Measurements from ENCODE around the gene SEL1L3.
"Not testable (repeated sequence)": the region's sequence is repeated elsewhere in the genome, so short reads cannot be mapped to it uniquely, and the experiment has no call there.

The SEL1L3 gene

DNA sequence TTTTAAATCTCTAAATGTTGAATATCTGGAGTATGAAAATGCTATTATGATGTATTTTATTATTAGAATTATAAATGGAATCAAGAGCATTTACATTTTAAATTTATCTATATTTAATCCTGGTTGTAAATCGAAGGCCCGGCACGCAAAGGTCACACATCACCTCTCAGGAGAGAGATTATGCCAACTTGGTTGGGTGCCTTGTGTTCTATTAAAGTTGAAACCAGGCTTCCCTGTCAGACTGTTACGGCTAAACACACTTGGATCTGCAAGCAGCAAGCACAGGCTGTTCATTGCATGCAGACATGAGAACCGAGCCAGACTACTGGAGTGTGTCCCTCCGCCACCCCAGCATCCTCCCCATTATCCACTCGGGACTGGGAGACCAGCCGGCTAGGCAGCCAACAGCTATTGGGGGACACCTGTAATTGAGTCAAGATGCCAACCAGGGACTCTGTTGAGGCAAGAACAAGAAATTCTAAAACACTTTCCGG lies 16.4 kb upstream of the SEL1L3 start:
- DNase-seq = no peak

DNA sequence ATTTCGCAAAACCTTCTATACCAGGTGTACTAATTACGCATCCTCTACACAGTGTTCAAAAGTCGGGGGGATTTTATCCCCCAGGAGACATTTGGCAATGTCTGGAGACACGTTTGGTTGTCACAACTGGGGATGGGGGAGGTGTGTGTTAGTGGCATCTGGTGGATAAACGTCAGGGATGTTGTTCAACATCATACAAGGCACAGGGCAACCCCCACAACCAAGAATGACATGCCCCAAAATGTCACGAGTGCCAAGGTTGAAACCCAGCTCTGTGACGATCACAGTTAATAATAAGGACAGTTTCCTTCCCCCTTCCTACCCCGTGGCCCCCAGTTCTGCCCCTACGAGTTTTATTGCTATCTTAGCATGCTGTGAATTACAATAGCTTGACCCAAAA lies 15.9 kb upstream of the SEL1L3 start:
- no peak for DNase-seq

DNA sequence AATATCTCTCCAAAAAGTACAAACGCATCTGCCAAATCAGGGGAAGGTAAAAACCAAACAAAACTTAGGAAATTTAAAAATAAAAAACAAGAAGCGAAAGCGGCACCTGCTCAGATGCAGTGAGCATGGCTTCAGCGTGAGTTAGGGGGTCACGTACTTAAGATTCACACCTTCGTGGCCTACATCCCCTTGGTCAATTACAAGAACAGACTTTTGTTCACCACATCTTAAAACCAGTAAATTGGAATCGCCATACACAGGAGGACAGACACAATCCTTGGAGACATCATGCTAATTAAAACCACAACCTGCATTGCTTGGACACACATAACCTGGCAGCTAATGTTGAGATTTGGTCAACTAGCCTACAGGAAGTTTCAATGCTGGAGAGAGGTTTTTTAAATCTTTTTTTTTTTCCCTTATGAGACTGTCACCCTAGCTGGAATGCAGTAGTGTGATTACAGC lies 12.5 kb upstream of the SEL1L3 start:
- no peak for DNase-seq

DNA sequence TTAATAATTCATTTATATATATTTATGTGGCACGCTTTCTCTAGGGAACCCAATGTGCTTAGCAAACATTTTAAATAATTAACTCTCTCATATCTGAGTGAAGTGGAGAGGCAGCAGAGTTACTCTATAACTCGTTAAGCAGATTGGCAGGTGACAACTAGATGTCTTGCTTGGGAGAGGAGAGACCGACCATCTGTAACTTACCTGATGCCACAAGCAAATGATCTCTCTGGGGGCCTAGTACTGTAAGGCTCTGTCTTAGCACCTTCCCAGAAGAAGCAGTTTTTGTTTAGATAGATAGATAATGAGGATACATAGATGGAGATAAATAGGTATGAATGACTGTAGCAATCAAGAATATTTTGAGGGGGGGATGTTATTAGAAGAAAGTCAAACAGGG lies 11.9 kb upstream of the SEL1L3 start:
- no peak for DNase-seq

DNA sequence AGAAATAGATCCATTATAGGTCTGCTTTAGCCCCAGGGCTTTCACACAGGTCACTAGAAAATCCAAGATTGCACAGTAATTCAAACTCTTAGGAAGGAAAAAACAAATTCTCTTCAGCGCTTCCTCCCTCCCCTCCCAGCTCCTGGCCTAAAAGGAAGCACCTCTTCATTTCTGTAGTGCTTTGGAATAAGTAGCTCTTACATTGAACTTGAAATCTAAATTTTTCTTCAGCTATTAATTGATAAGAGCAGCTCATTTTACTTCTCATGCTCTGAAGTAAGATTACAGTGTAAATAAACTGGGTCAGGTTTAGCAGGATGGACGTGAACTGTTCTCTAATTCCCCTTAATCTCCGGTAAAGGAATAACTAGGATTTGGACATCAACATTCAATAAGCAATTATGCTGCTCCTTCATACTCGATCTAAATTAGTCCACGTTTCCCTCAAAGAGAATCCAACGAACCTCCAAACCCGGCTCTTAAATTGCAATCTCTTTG lies 10.9 kb upstream of the SEL1L3 start:
- no peak for DNase-seq

DNA sequence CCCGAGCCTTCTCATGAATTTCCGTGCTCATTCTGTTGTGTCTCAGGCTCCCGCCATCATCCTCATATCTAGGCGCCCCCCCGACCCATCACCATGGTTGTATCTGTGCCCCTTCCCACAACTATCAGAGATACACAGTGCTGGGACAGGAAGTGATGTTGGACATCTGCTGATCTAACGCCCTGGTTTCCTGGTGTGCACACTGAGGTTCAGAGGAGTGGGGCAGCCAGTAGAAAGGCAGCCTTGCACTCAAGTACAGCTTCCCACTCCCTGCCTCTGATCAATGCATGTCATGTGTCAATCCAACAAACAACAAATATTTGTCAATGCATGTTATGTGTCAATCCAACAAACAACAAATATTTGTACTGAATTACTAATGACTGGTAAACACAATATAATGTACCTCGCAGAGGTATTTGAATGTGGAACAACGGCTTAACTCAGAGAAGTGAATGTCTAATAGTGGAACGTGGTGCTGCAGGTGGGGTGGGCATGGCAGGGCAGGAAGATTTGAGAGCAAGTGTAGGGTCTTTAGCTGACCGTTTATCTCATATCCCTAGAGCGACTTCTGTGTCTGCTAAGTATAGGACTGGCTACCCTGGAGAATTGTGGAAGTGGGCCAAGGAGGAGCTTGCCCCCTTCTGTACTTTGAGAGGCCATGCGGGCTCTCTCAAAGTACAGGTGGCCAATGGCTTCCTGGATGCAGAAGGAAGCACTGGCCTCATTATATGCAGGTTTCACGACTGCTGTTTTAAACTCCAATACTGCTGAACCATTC lies 10.3 kb upstream of the SEL1L3 start:
- no peak for DNase-seq

DNA sequence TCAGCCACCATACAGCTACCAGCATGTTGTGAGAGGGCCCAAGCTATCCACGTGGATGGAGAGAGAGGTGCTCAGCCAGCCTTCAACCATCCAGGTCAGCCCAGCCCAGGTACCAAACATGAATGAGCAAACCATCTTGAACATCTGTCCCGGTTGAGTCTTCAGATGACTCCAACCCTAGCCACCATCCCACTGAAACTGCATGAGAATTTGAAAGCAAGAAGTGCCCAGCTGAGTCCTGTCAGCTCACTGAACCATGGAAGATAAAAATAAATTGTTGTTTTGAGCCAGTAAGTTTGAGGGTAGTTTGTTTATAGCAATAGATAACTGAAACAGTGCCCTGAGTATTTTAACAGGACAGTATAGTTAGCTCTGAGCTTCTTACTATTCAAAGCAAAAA lies 7.3 kb upstream of the SEL1L3 start:
- no peak for DNase-seq

DNA sequence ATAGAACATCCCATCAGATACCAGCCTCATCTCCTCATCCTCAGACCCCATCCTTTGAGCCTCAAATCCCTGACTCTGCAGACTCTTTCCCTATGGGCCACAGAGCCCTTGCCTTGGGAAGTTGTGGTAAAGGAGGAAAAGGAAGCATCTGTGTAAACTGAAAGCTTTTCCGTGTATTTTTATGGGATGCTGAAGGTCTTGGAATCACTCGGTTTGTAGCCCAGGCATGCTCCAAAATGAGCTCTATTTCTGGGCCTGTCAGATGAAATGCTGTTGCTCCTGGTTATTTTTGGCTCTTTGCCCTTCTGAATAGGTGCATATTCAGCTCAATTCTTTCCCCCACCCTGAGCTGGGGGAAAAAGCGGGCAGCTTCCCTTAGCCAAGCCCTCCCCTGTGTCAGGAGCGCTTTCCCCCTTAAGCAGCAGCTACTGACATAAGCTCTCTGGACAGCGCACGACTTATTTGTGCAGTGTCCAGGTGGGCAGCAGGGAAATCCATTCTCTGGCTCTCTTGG lies 5.0 kb upstream of the SEL1L3 start:
- no peak for DNase-seq

DNA sequence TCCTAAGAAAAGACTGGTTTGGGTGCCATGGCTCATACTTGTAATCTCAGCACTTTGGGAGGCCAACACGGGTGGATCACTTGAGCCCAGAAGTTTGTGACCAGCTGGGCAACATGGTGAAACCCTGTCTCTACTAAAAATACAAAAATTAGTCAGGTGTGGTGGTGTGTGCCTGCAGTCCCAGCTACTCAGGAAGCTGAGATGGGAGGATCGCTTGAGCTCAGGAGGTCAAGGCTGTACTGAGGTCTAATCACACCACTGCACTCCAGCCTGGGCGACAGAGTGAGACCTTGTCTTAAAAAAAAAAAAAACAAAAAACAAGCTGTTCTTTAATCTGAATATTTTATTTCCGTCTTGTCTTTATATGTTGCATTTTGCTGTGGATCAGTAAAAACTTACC lies 3.6 kb upstream of the SEL1L3 start:
- not testable (repeated sequence) for DNase-seq

DNA sequence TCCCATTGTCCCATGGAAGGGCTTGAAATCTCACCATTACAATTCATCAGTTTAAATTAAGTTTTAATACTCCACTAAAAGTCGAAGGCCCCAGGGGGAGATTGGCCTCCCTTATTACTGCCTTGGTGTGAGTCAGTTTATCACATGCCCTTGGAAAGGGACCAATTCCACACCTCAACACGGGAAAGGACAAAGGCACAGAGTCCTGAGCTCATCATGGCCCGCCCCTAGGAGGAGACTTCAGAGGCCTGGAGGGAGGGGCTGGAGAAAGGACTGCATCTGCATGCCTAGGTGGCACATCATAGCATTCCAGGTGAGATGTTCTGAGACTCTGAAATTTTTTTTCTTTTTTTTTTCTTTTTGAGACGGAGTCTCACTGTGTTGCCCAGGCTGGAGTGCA lies 2.8 kb upstream of the SEL1L3 start:
- no peak for DNase-seq

DNA sequence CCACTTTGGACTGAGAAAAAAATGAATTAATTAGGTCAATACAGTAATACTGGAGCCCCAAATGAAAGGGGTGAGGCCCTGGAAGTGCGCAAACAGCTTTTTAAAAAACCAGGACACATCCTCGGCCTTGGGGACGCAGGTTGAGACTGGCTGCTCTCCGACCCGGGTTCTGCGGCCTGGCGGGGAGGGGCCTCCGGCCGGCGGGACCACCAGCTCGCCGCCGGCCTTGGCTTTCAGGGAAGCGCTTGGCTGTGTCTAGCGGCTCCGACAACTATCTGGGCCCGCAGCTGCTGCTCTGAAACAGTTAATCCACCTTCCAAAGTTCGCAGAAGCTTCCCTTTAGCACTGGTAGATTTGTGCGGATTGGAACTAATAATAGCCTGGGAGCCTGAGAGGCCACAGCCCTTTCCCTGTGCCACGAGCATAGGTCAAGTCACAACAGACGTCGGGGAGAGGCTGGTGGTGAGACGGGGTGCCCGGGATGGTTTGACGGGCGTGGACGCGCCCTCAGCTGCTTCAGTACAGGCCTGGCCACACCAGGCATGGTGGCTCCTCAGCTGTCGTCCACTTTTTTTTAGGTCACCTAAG lies 1.1 kb upstream of the SEL1L3 start:
- DNase-seq = no peak

DNA sequence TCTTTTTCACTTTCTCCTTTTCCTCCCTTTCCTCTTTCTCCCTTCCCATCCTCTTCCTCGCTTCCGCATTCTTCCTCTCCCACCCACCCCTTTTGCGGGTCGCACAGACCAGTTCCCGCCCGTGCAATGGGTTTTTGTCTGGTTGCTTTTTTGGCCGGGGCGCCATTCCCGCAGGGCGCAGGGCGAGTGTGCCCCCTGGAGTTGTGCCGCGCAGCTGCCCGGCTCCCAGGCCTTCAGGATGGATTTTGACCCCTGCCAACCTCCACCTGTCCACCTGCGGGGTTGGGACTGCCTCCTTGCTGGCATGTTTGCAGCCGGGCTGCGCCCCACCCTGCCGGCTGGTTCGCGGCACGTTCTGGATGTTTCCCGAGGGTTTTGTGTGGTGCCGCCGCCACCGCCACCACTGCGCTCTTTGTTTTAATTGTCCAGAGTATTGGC lies 578 bp upstream of the SEL1L3 start:
- DNase-seq = no peak

DNA sequence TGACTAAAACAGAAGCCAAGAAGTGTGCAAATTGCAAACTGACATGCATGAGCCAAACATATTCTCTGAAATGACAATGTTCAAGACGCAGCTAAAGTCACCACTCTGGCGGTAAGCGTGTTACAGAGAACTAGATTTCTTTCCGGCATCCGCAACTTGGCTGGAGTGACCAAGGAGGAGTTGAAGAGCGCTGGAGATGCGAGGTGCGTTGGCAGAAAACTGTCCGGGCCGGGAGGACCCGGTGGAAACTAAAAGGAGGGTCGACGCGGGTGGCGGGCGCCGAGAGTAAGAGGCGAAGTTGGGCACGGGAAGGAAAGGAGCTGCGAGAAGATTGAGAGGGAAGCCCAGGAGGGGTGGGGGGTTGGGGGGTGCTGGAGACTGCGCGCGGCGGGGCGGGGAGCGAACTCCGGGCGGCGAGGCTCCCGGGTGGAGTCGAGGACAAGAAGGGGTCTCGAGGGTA lies 807 bp downstream of the SEL1L3 start:
- DNase-seq = no peak

DNA sequence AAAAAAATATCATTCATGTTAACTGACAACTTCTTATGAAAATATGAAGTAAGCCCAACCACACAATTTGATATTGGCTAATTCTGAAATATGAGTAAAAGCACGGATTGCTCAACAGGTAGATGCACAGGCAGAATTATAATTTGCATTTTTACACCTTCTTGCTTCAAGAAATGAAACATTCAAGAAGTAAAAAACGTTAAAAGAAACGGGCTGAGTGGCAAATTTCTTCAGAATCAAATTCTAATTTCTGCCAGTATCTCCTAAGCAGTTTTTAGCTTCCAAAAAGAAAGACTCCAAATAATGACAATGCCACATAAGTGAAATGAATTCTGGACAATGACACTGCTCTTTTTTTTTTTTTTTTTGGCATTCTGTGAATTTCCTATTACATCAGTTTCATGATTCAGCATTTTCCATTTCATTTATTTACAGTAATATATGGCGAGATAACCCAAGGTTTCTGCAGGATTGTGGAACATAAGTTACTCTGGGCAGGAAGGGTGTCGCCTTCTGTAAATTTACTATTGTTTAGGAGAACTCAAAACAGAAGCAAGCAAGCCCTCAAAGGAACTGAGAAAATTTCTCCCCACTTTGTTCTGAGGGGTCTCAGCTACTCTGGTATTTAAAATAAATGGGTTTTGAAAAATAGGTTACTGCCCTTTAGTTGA lies 1.4 kb downstream of the SEL1L3 start:
- DNase-seq = no peak

DNA sequence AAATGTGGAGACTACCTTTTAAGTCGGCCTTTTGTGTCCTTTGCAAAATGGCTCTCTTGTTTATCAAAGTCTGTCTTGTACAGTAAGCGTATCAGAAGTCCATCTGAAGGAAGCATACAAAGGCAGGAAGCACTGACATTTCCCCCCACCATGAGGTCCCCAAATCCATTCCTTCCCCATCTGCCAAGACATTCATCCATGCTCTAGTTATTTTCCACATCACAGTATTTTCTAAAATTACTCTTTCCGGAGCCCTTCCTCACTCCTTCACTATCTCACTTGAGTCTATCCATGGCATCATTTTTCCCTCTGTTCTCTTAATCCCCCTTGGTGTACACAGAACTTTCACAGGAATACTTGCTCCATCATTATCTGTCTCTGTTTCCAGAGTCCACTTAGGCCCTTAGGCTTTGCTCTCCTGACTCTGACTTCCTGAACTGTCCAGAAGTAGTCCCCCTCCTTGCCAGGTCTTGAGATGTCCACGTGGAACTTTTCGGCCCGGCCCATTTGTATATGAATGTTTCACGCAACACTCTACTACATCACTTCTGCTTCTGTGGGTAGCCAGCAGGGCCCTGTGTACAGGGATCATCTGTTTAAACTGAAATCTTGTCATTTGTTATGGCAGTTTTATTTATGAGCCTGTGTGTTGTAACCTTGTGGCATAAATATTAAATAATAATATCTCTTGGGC lies 2.1 kb downstream of the SEL1L3 start:
- peak in 1 of 2 experiments; percentile 36 for DNase-seq

DNA sequence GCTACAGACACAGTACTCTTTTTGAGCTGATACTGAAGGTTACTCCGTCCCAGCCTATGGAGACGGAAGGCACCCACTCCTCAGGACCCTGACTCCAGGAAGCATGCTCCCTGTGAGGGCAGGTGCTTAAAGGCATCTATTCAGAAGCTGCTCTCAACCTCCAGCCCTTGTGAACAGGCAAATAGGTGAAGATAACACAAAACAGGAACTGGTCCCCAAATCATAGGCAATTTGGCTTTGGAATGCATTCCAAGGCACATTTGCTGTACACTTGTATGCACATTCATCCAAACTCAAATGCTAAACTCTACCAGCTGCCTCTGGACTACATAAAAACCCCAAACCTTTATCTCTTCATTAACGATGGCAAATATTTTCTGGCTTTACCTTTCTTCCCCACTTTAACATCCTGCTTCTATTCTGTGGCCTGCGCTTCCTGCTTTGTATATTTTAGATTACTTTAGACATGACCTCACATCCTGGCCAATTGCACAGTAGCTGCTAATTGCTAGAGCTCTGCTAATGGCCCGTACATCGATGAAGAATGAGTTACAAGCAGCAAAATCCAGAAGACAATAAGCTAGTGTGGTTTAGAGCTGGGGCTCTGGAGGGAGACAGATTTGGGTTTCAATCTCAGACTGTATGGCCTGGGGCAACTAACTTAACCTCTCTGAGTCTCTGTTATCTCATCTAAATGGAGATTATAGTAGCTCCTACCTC lies 3.2 kb downstream of the SEL1L3 start:
- no peak for DNase-seq

DNA sequence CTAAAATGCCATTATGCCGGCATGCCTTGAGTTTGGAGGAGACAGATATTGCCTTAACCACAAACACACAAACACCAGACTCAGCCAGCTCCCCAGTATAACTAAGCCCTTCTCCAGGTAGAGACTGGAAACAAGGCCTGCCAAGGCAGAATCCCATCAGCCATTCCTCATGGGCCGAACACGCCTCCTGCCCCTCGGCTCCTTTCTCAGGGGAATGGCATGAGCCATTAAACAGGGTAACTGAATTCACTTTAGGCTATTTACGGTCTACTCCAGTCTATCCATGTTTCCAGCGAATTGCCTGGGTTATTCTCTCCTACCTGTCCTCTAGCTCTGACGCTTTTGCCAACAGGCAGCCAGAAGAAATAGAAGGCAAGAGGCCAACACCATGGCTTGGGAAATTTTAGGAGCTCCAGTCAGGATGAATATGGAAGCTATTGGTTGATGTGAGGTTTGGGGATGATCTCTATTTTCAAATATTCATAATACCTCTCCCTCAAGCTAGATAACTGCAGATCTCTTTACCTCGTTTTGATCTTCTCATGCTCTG lies 4.9 kb downstream of the SEL1L3 start:
- peak in 1 of 2 experiments; percentile 70 for DNase-seq

DNA sequence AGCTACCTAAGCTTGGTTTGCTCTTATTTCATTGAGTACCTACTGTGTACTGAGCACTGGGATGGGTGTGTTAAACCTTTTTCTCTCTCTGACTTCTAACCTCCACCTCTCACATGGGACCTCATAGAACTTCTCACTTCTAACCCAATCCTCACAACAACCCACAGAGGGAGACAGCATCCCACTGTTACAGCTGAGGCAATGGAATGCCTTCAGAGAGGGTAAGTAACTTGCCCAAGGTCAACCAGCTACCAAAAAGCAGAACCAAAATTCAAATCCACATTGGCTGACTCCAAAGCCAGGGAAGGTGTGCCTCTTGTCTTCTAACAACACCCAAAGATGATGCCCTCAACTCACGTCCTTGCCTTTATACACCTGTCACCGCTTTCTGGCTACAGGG lies 5.4 kb downstream of the SEL1L3 start:
- no peak for DNase-seq

DNA sequence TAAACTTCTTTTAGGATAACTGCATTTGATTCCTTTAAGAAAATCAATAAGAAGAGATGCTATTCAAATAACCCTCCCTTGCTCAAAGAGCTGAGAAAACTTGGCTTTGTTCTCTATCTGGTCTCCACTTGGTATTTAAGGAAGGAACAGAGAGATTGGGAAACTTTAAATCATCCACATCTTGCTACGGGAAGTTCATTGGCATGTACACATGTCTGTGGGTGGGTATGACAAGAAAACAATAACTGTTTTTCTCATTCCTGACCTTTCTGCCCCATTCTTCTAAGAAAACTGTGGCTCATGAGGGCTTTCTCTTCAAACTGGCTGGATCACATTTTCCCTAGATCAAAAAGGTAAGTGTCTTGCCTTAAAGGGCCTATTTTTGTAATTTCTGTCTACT lies 6.0 kb downstream of the SEL1L3 start:
- DNase-seq = no peak

DNA sequence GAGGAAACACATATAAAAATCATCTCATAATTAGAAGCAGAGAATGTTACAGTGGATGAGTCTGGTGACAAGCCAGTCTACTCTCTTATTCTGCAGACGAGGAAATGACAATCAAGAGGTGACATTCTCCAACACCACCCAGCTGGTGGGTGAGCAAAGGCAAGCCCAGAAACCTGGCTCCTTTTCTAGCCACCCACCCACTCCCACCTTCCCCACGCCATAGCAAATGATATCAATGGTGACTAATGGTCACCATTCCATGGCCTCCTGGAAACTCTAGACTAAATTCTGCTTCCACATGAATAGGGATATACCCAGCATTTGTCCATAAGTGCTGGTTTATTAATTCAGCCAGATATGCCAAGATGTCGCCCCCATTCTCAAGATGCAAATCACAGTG lies 10.7 kb downstream of the SEL1L3 start:
- DNase-seq = no peak

DNA sequence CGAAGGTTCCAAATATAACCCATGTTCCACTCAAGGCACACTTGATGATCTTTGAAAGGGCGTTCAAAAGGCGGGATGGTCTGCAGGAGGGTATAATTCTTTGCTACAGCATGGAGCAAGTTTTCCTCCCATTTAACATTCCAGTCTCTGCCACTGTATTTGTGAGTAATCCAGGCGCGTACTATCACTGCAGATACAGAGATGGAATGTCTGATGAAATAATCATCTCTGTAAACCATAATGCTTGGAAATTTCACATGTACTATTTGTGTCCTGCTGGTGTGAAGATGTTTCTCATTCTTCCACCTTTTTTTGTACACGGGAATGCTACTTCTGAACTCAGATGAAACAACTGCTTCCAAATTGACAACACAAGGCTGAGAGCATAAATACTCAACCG lies 15.5 kb downstream of the SEL1L3 start:
- DNase-seq = no peak
